Heart left ventricle (tissue), 13 donors: ENCODE results near the gene C4orf51.

Experiments used
- POLR2A ChIP-seq, 2 donors: fragments of 450-650 bp; IDR thresholded peaks; one replicate each; pipeline ENCODE4 v1.6.1; 2017; ENCODE audit warnings: antibody characterized with exemption in 2 of 2, mild to moderate bottlenecking in 2 of 2, moderate library complexity in 2 of 2
- TF ChIP-seq, protein P1 (sequence below), 12 donors: fragments of 200-600 bp; sonication (generic) in 4 of 12; IDR thresholded peaks; one replicate each; pipeline versions ENCODE4 v1.5.0 to v1.8.0; 2018 to 2022; ENCODE audit warnings: antibody characterized with exemption in 12 of 12, mild to moderate bottlenecking in 5 of 12
- donor health status: ischemic (EF 13 %, LVEDD 7.1; RV severe dilation, severe dysfunction).
- donor health status: DM: no; HTN: yes; CAD: no.
- donor health status: DM: no; HTN: no; CAD: no.
- donor health status: ischemic (EF 25% LVEDD 6.9; RV normal size, moderate dysfunction).
- donor health status: ischemic (EF 25% LVEDD 5.7; RV mildly dilated, moderate dysfunction).
- donor health status: ischemic (EF 35%, LVEDD 5.7; RV mildly dilated, moderate dysfunction).
- donor health status: nonischemic (EF 11% LVEDD 7.7; RV severe dilation, severe dysfunction).
- donor health status: DM: yes; HTN: yes; CAD: no.
- donor health status: PGD.
- donor health status: ischemic (EF 29% LVEDD 5.4; RV normal size, mild dysfunction).
- donor health status: nonischemic (EF 23%, LVEDD 6.1; RV moderate dilation, normal function).

DNA sequence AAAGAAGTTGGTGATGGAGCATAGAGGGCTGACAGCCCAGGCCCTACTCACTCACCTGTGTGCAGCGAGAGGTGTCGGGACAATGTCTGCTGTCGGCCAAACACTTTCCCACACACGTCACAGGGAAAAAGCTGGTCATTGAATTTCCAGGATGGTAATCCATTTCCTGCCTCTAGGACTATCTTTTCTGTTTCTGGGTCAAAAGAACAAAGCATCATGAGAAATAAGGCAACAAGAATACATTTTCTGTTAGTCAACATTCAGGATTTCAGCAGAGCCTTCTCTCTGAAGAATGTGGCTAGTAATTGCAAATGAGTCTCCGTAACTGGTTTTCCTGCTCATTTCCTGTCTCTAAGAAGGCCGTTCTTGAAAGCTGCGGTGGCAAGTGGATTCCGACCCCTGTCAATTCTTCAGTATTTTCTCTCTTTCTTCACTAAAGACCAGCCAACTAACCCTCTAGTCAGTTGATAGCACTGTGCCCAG lies 99.4 kb downstream of the C4orf51 start:
- TF ChIP-seq, protein P1, sequence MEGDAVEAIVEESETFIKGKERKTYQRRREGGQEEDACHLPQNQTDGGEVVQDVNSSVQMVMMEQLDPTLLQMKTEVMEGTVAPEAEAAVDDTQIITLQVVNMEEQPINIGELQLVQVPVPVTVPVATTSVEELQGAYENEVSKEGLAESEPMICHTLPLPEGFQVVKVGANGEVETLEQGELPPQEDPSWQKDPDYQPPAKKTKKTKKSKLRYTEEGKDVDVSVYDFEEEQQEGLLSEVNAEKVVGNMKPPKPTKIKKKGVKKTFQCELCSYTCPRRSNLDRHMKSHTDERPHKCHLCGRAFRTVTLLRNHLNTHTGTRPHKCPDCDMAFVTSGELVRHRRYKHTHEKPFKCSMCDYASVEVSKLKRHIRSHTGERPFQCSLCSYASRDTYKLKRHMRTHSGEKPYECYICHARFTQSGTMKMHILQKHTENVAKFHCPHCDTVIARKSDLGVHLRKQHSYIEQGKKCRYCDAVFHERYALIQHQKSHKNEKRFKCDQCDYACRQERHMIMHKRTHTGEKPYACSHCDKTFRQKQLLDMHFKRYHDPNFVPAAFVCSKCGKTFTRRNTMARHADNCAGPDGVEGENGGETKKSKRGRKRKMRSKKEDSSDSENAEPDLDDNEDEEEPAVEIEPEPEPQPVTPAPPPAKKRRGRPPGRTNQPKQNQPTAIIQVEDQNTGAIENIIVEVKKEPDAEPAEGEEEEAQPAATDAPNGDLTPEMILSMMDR (IDR thresholded peaks at IDR 0.05), result no peak
- TF ChIP-seq POLR2A (IDR thresholded peaks at IDR 0.05), result no peak
